SHP77 (cell line): Measurements from ENCODE around the gene ZNF697.
"Not testable (repeated sequence)": the region's sequence is repeated elsewhere in the genome, so short reads cannot be mapped to it uniquely, and the experiment has no call there.

Experiments
- DNase-seq, 2 experiments: peaks; one replicate each; lab custom pipeline; 2025; lab: John Stamatoyannopoulos, UW

The ZNF697 gene

DNA sequence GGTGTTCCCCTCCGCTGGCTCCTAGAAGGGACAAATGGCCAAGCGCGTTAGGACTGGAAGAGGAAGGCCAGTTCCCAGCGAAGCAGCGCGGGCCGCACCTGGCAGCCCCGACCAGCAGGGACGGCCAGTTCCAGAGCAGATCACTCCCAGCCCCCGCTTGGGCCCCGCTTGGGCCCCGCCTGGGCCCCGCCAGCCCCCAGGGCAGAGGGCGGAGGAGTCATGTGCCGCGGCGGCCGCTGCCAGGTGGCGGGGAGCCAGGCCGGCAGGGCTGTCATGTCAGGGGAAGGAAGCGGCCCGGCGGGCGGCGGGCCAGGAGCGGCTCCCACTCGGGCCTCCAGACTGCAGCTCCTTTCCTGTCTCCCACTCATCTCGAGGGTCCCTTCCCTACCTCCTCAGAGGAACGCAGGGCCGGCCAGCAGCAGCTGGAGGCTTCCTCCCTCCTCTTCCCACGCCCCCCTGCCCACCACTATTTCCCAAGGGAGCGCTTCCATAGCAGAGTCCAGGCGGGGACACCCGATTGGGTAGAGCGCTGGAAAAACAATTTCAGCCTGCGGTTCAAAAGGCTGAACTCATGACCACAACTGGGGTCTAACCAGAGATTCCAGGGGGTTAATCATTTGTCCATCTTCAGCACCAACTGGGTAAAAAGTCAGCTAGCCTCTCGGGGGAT is 16.5 kb downstream of the ZNF697 start:
- DNase-seq = no peak

GRCh38 chr1:119631086-119631432 is 17.0 kb downstream of the ZNF697 start:
- no peak for DNase-seq

DNA sequence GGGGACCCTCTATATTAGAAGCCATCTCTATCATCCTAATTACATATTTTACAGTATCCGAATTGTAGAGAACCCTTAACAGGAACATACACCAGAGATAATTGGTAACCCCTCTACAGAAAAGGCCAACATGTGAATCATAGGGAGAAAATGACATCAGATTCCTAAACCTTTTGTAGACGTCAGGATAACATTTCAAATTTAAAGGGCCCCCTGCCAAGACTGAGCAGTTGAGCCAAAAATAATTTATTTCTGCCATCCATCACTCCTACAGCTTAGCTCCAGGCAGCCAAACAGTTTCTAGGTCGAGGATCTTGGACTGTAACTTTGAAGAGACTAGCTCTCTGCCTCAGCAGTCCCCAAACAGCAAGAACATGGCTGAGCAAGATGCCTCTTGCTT is 21.2 kb downstream of the ZNF697 start:
- DNase-seq = no peak

DNA sequence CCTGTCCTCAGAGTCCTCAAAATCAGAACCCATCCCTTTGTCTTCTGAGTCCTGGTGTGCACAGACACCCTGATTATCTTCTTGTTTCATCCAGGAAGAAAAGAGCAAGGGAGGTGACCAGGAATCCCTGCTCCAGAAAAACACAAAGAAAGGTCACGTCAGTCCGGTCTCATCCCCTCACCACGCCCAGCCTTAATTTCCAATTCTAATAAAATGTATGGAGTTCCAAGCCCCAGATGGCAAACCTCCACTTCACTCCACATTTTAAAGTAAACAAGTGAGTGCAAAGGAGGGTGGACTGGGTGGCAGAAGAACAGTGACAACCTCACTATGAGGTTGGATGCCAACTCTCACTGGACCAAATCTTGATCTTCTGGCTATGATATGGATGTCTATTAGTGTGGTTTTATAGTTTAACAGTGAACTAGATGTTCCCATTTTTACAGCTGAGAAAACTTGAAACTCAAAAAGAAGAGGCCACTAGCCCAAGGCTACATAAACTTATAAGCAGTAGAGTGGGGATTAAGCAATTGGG is 22.0 kb downstream of the ZNF697 start:
- no peak for DNase-seq

DNA sequence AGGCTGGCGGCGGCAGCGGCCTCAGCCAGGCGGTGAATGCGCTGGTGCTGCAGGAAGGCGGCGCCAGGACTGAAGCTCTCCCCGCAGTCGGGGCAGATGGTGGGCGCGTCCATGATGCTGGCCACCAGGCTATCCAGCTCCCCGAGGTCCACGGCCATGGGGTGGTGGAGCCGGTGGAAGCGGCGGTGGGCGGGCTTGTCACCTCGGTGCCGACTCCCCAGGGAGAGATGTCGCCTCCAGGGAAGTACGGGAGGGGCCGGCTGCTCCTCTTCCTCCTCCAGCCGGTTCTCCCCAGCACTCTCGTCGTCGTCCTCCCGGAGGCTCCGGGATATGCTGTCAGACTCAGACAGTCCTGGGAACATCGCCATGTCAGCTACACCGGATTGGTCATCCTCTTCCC is 24.4 kb downstream of the ZNF697 start:
- no peak for DNase-seq

DNA sequence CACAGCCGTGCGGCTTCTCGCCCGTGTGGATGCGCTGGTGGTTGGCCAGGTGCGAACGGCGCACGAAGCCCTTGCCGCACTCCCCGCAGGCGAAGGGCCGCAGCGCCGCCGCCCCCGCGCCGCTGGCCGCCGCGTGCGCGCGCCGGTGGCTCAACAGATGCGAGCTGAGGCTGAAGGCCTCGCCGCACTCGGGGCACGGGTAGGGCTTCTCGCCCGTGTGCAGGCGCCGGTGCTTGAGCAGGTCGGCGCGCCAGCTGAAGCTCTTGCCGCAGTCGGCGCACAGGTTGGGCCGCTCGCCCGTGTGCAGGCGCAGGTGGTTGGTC is 24.9 kb downstream of the ZNF697 start:
- DNase-seq = no peak

DNA sequence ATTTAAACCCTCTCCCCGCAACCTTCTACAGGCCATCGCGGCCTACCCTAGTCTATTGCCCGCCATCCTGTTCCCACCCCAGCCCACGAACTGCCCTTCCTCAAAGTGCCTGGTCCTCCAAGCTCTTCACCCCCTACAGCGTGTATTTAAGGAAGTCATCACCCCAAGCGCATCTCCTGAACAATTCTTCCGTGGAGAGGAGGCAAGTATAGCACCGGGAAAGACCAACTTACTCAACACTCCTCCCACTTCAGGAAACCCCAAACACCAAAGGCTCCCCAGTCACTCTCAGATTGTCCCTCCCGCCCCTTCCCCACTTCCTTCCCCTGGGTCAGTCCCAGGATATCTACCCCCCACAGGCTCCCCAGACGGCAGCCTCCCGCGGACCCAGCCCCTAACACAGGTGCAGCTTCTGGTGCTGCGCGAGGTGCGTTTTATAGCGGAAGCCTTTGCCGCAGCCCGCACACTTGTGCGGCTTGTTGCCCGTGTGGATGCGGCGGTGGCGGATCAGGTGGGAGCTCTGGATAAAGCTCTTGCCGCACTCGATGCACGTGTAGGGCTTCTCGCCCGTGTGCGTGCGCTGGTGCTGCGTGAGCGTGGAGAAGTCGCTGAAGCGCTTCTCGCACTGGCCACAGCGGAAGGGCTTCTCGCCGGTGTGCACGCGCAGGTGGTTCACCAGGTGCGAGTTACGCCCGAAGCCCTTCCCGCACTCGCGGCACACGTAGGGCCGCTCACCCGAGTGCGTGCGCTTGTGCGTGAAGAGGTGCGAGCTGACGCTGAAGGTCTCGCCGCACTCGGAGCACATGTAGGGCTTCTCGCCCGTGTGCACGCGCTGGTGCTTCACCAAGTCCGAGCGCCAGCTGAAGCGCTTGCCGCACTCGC is 25.5 kb downstream of the ZNF697 start:
- DNase-seq = no peak

DNA sequence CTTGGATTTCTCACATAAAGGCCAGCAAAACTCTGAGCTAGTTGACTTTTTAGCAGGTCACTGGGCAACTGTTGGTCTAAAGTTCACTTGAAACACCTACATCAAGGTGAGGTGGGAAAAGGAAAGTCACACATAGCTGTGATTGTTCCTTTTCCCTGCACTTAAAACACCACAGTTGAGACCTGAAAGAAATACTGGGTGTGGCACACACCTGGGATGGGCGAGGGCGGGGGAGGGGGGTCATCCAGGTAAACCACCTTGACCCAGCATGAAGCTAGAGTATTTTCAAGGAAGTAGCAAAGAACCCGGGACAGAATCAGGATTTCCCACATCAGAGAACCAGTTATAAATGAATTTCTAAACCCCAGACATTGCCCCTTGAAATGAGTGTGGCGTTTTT is 26.4 kb downstream of the ZNF697 start:
- no peak for DNase-seq

DNA sequence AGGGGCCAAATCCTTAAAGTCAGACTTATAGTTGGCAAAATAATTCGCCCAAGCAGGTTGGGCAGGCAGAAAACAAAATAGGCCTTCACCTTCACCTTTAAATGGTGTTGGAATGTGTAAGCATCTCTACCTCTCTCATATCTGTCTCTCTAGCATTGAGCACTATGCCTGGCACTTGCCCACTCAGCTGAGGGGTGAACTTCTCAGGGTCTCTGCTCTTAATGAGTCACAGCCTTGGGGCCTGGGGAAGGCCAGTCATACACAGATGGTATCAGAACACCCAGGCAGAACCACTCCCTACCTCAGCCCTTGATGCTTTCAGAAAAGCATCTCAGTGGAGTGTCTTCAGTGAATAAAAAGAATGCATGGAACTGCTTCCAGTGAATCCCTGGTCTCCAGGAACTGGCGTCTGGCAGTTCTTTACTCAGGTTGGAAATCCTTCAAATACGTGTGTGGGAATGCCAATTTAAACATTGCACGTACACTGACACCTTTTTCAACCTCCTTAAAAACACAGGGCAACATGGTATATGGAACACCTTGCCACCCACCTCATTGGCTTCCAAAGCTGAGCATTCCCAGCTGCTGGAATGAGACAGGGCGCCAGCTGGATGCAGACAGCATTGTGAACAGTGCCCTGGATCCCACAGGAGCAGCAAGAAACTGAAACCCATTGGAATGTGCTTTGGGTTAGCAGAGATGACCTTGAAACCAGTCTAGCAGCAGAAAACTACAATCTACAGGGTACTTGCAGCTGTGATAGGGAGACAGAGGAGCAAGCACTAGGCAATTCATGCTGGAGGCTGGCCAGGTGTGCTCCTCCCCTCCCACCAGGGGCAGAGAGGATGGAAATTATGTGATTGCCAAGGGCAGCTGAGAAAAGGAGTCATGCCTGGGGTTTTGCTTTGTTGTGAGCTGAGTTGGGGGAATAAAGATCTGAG is 30.0 kb downstream of the ZNF697 start:
- DNase-seq = no peak

DNA sequence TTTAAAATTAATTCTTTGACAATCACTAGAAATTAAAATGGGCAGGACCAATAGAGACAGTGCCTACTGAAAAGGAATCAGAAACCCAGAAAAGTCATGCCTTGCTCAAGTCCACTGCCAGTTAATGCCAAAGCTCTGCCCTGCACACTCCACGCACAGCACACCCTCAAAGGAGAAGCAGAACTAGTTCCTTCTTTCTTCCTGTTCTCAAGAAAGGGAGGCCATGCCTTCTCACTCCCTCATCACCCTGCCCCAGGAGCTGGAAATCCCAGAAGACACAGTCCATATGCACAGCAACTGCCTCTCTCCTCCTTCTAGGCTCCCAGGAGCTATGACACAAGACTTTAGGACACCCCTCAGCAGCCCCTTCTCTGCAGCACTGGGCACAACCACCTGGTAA is 31.3 kb downstream of the ZNF697 start:
- not testable (repeated sequence) for DNase-seq

- DNase-seq = not testable (repeated sequence)
Measured at GRCh38 chr1:119615100-119615499, 33.0 kb downstream of the ZNF697 start.

GRCh38 chr1:119613769-119614720 is 34.0 kb downstream of the ZNF697 start:
- DNase-seq = peak; percentile 72 to 74

GRCh38 chr1:119611701-119612113 is 36.4 kb downstream of the ZNF697 start:
- DNase-seq = peak; percentile 26 to 36

GRCh38 chr1:119608816-119609215 is 39.2 kb downstream of the ZNF697 start:
- DNase-seq = not testable (repeated sequence)

GRCh38 chr1:119607087-119607807 is 40.8 kb downstream of the ZNF697 start:
- not testable (repeated sequence) for DNase-seq

DNA sequence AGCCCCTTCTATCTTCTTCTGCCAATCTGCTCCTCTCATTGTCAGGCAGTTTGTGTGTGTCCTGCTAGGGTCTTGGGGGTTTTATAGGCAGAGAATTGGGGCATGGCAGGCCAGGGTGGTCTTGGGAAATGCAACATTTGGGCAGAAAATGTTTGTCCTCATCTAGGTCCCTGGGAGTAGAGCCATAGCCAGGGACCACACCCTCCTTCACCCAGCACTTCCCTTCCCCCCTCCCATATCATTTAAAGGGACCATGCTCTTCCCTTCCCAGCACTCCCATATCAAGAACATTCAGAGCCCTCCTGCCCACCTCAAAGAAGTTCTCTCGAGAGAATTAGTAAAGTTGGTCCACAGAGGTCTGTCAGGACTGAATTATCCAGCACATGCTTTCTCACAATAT is 41.7 kb downstream of the ZNF697 start:
- DNase-seq = no peak

DNA sequence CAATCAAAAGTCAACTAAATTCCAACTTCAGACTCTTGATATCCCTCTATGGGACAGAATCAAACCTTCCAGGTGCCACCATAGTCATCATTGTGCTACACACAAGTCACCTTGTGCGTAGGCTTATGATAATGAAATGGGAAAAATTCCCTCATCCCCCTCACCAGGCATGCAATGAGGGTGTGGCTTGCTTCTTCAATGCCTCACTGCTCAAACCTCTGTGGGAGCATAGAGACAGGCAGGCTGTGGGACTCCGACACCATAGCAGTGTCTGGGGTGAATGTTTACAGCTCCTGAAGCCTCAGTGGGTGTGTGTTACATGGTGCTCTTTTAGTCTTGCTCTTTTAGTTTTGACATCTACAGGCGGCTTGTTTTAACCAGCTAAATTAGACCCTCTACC is 42.4 kb downstream of the ZNF697 start:
- DNase-seq = no peak

GRCh38 chr1:119605080-119605479 is 43.0 kb downstream of the ZNF697 start:
- DNase-seq = not testable (repeated sequence)

DNA sequence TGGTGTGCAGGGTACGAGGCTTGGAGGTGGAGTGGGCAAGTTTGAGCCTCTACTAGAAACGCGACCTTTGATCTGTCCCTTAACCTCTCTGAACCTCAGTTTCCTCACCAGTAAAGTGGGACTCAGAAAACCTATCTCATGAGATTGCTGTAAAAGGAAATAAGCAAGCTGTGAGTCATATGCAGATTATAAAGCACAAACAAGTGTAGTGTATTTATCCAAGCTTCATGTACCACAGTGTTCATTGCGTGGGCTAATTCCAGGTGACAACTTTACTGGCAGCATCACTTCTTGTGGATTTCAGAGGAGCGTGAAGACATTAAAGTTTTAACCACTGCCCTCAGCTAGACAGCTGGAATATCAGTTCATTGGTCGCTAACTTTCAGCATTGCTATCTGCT is 44.4 kb downstream of the ZNF697 start:
- DNase-seq = no peak

DNA sequence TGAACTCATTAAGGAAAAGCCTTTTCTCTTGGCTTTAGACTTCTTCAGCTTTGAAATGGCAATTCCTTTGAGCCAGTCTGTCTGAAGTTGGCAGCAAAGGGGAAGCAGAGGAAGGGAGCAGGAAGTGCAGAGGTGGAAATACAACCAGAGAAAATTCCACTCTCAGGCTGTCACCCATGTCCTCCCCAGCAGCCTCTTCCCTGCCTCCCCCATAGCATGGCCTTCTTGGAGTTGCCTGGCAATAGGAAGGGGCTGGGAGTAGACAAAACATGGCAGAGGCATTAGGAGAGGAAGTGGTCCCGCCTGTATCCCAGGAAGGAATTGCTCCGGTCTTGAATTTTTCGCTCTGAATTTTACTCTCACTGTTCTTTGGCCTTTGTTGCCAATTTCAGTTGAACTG is 44.8 kb downstream of the ZNF697 start:
- DNase-seq = not testable (repeated sequence)
